NCI-H460 (cell line): ENCODE measurements around the gene TTR. TPM values are rescaled to one million over a fixed set of nuclear protein-coding genes. Genes with fewer than 3 reads are reported as not detected.

Experiments
- DNase-seq: peaks from one replicate; pipeline ENCODE4 v3.0.0-alpha.2; 2016; ENCODE audit warnings: low read depth; ENCODE audit errors: extremely low read depth
- total RNA-seq: library from RNA; depleted of rRNA; stranded (reverse); fragments of >200 nt; shearing (Covaris generic); gene quantifications from 2 replicates; pipeline ENCODE4 v1.2.3, GENCODE V29; 2014

The TTR gene
- total RNA-seq, 1 experiment from 2014 or later = not detected

GRCh38 chr18:31612124-31612523 lies 20.4 kb downstream of the TTR start:
- no peak for DNase-seq

- no peak for DNase-seq
These were observed 22.4 kb downstream of the TTR start for GRCh38 chr18:31614044-31614443.

- DNase-seq = no peak
These were observed 24.9 kb downstream of the TTR start for GRCh38 chr18:31616586-31616985.

- no peak for DNase-seq
These were observed 25.5 kb downstream of the TTR start for GRCh38 chr18:31617031-31617717.

DNA sequence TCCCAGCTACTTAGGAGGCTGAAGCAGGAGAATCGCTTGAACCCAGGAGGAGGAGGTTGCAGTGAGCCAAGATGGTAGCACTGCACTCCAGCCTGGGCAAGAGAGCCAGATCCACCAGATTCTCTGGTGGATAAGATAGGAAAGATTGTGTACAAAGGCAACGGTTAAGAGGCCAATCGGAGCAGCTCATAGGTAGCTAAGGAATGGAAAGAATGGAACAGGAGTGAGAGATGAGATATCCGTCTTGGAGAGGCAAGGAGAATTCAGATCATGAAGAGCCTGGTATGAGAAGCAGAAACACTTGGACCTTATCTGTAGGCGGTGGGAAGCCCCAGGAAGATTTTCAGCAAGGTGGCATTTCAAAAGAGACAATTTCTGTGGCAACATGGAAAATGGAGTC lies 27.1 kb downstream of the TTR start:
- DNase-seq = no peak

GRCh38 chr18:31619291-31619690 lies 27.6 kb downstream of the TTR start:
- DNase-seq = no peak

DNA sequence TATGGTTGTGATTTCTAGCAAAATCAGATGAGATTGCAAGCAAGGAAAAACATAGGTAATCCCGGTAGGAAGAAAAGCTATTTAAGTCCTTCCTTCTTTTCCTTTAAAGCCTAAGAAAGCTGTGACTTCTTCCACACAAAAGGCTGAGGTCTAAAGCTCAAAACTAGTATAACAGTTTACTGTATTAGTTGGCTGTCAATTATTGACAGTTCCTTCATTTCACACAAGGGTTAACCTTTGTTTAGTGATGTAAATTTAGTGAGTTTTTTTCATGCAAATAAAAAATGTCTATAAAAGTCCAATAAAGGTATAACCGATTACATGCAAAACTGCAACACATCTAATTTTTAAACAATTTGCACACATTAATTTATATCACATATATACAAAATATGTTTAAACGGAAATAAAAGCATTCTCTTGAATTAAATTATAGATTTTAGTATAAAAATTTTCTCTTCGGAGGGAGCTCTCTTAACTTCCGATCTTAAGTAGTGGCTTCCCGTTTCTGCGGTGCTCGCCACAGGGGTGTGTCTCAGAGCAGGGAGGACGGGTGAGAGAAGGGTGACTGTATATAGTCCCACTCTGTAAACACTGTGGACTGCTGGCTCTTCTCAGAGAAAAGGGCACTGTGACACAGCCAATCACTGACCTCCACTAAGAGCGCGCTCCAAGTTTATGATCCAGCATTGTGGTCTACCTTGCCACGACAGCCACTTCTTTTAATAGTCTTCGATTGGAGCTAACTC lies 33.4 kb downstream of the TTR start:
- no peak for DNase-seq

- no peak for DNase-seq
These were observed 34.7 kb downstream of the TTR start for GRCh38 chr18:31626409-31626808.

DNA sequence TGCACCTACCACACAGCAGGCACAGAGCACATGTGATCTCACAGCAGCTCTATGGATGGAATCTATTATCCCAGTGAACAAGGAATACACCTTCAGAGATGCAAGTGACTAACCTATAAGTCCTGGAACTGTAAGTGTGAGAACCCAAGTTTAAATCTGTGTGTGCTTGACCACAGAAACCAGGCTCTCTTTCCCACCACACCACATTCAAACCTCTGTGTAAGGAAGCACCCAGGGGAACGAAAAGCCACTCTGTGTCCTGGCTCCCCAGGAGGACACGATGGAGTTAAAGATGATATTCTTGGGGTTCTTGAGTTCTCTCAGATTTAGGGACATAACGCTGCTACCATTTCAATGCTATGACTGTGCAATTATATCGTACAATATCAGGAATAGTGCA lies 38.9 kb downstream of the TTR start:
- no peak for DNase-seq

GRCh38 chr18:31631526-31631925 lies 39.8 kb downstream of the TTR start:
- DNase-seq = no peak

- no peak for DNase-seq
These were observed 40.7 kb downstream of the TTR start for GRCh38 chr18:31632356-31632755.

- no peak for DNase-seq
These were observed 42.0 kb downstream of the TTR start for GRCh38 chr18:31633392-31634330.

DNA sequence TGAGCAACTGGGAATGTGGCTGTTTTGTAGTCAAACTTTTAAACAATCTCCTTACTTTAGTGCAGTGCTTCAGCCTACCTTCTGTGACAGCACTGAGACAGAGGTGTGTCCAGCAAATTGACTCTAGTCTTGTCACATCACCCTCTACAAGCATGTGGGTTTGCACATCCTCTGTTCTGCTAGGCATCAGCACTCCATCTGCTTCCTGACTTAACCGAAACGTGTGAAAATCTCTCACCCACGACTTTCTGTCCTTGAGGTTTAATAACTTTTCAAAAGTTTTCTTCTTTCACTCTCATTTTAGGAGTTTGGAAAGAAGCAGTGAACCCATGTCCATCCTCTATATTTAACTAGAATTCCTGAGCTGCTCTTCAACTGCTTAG lies 42.6 kb downstream of the TTR start:
- DNase-seq = no peak

- no peak for DNase-seq
These were observed 44.7 kb downstream of the TTR start for GRCh38 chr18:31636387-31636786.

GRCh38 chr18:31637445-31637844 lies 45.8 kb downstream of the TTR start:
- no peak for DNase-seq

- no peak for DNase-seq
These were observed 51.3 kb downstream of the TTR start for GRCh38 chr18:31643003-31643402.

- DNase-seq = no peak
These were observed 53.7 kb downstream of the TTR start for GRCh38 chr18:31645411-31645810.

- DNase-seq = no peak
These were observed 54.9 kb downstream of the TTR start for GRCh38 chr18:31646332-31647126.

- DNase-seq = no peak
These were observed 55.6 kb downstream of the TTR start for GRCh38 chr18:31647127-31647753.
